Measurements from ENCODE around the gene FAM53A. TPM values are rescaled to one million over a fixed set of nuclear protein-coding genes. Genes with fewer than 3 reads are reported as not detected.

Gene FAM53A
- polyA plus RNA-seq, 2 of the 4 experiments (the other 2 are of a cell fraction) = 0.87 to 1.2 TPM

DNA sequence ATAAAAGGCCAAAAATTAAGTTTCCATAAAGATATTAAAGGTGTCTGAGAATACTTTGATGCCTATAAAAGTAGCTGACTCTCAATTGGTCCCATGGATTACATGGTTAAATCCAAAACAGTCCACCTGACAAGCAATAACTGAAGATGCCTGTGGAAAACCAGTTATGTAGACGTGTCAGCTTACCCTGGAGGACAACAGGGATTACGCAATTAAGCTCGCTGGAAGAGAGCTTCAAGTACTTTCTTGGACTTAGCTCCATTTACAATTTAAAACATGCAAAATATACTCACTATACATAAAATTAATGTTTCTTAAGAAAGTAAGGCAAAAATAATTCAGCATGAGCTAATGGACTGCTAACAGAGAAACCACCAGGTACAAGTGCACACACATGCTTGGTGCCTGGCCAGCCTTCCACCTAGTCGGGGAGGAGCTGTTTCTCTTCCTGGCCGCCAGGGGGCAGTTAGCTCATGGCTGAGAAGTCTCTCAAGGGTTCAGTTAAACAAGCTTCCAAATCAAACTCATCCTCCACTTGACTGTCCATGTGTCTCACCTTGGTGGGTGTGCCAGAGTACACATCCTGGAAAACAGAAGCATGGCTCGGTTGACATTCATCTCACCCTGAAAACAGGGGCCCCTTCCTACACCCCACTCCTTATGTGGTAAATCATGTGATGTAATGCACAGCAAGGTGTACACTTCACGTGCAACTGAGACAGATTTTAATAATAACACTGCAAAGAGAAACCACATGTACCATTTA is 9.2 kb upstream of the FAM53A start (continued):
- TF ChIP-seq, protein P1, sequence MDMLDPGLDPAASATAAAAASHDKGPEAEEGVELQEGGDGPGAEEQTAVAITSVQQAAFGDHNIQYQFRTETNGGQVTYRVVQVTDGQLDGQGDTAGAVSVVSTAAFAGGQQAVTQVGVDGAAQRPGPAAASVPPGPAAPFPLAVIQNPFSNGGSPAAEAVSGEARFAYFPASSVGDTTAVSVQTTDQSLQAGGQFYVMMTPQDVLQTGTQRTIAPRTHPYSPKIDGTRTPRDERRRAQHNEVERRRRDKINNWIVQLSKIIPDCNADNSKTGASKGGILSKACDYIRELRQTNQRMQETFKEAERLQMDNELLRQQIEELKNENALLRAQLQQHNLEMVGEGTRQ (IDR thresholded peaks at IDR 0.05) = no peak
- TF ChIP-seq RAD21 (conservative IDR thresholded peaks at IDR 0.05 in 1 of 2, IDR thresholded peaks at IDR 0.05 in 1 of 2) (peak; percentile 36 to 45), RARB (CRISPR knock-in tag; IDR thresholded peaks at IDR 0.05) (no peak), ESRRA (IDR thresholded peaks at IDR 0.05; ENCODE audit: borderline replicate concordance, low read length) (no peak), EHMT2 (IDR thresholded peaks at IDR 0.05; ENCODE audit: low read depth) (no peak), HOXB5 (CRISPR knock-in tag; IDR thresholded peaks at IDR 0.05) (no peak)

DNA sequence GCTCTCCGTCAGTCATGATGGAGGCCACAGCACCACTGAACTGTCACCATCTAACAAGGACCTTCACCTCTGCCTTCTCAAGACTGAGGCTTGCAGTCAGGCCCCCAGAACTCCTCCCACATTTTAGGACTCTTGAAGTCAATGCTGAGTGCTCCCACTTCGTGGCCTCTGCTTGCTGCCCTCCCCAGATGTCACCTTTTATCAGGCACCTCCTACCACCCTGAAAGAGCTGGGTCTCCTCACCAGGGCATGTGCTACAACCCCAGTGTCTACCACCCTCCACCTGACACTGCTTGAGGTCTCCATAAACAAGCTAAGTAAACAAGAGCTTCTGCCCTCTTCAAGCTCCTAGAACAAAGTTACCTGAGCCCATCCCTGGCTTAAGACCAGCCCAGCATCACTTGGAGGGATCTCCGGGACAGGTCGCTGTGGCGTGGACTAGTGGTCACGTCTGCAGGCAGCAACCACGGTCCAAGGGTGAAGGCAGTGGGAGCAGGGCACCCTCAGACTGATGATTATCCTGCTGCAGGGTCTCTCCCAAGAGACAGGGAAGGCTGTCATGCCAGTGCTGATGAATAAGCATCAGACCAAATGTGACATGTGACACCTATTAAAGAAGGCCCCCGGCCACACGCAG is 7.7 kb upstream of the FAM53A start:
- ATAC-seq (no peak), FAIRE-seq (no peak), DNase-seq (ENCODE audit: low read depth in 1 of 2, low spot score in 1 of 2) (no peak)
- Histone ChIP-seq H3K4me2 (no peak overlapping the region), H3K9me3 (no peaks in the 10 kb centered on the region), H3K4me1 (no peaks in the 10 kb centered on the region), H3K4me3 (no peak overlapping the region), H3K27ac (no peak overlapping the region)
- WGBS (ENCODE audit: missing lambda C conversion rate) = 78% methylated on average over 7 of the region's 9 CpGs
- ChIA-PET POLR2A (interaction anchor here (1.1 kb wide), 1 partner anchor 21 kb away, joined by 4 read pairs; the partner anchor contains the start of gene SLBP), CTCF (interaction anchor here (0.9 to 10.3 kb wide), 6 partner anchors 10 to 118 kb away, joined by 4 to 108 read pairs (median 5); no protein-coding TSS in a partner anchor)
- TF ChIP-seq JUN (IDR thresholded peaks at IDR 0.05) (no peak), RNF2 (IDR thresholded peaks at IDR 0.05; ENCODE audit: borderline replicate concordance, low read depth) (no peak), RARB (CRISPR knock-in tag; IDR thresholded peaks at IDR 0.05) (no peak), HOXA7 (CRISPR knock-in tag; IDR thresholded peaks at IDR 0.05) (no peak), HOXB5 (CRISPR knock-in tag; IDR thresholded peaks at IDR 0.05) (no peak), ZFP36 (IDR thresholded peaks at IDR 0.05; ENCODE audit: borderline replicate concordance, partially characterized antibody) (no peak), EHMT2 (IDR thresholded peaks at IDR 0.05; ENCODE audit: low read depth) (no peak), KDM5A (IDR thresholded peaks at IDR 0.05) (no peak), BHLHE40 (IDR thresholded peaks at IDR 0.05; ENCODE audit: low read depth, low read length) (no peak)
- TF ChIP-seq, protein P2, sequence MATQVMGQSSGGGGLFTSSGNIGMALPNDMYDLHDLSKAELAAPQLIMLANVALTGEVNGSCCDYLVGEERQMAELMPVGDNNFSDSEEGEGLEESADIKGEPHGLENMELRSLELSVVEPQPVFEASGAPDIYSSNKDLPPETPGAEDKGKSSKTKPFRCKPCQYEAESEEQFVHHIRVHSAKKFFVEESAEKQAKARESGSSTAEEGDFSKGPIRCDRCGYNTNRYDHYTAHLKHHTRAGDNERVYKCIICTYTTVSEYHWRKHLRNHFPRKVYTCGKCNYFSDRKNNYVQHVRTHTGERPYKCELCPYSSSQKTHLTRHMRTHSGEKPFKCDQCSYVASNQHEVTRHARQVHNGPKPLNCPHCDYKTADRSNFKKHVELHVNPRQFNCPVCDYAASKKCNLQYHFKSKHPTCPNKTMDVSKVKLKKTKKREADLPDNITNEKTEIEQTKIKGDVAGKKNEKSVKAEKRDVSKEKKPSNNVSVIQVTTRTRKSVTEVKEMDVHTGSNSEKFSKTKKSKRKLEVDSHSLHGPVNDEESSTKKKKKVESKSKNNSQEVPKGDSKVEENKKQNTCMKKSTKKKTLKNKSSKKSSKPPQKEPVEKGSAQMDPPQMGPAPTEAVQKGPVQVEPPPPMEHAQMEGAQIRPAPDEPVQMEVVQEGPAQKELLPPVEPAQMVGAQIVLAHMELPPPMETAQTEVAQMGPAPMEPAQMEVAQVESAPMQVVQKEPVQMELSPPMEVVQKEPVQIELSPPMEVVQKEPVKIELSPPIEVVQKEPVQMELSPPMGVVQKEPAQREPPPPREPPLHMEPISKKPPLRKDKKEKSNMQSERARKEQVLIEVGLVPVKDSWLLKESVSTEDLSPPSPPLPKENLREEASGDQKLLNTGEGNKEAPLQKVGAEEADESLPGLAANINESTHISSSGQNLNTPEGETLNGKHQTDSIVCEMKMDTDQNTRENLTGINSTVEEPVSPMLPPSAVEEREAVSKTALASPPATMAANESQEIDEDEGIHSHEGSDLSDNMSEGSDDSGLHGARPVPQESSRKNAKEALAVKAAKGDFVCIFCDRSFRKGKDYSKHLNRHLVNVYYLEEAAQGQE (IDR thresholded peaks at IDR 0.05) = no peak
- TF ChIP-seq, protein P3, sequence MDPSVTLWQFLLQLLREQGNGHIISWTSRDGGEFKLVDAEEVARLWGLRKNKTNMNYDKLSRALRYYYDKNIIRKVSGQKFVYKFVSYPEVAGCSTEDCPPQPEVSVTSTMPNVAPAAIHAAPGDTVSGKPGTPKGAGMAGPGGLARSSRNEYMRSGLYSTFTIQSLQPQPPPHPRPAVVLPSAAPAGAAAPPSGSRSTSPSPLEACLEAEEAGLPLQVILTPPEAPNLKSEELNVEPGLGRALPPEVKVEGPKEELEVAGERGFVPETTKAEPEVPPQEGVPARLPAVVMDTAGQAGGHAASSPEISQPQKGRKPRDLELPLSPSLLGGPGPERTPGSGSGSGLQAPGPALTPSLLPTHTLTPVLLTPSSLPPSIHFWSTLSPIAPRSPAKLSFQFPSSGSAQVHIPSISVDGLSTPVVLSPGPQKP (IDR thresholded peaks at IDR 0.05; ENCODE audit: low read depth, low read length) = no peak

DNA sequence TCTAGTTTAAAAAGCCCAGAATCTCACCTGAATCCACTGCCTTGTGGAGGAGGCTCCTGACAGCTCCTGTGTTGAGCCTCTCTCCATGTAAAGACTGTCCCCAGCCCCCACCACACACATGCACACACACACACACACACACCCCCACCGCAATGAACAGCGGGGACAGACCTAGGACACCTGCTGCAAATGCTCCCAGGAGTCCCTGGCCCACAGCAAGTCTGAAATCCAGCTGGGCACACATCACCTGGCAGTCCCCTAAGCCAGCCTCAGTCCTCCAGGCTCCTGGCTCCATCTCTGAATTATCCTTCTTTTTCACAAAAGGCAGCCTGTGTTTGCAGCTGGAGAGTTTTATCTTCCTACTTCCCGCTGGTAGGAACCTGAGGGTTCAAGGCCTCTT is 6.6 kb upstream of the FAM53A start:
- Histone ChIP-seq H3K9me3 (no peaks in the 10 kb centered on the region), H3K4me1 (no peaks in the 10 kb centered on the region), H3K27ac (no peak overlapping the region), H3K4me2 (no peak overlapping the region), H3K4me3 (no peak overlapping the region)
- DNase-seq (ENCODE audit: low read depth in 1 of 2, low spot score in 1 of 2) (no peak), FAIRE-seq (no peak), ATAC-seq (no peak)
- ChIA-PET POLR2A (interaction anchor here (1.1 kb wide), 1 partner anchor 22 kb away, joined by 4 read pairs; the partner anchor contains the start of gene SLBP), CTCF (interaction anchor here (1.5 to 10.3 kb wide), 2 partner anchors 11 to 38 kb away, joined by 5 to 108 read pairs; no protein-coding TSS in a partner anchor)
- TF ChIP-seq SMC3 (IDR thresholded peaks at IDR 0.05) = no peak
- TF ChIP-seq KDM5A (IDR thresholded peaks at IDR 0.05) = no peak
- TF ChIP-seq ZNF302 (CRISPR knock-in tag; IDR thresholded peaks at IDR 0.05) = no peak
- TF ChIP-seq, protein P4, sequence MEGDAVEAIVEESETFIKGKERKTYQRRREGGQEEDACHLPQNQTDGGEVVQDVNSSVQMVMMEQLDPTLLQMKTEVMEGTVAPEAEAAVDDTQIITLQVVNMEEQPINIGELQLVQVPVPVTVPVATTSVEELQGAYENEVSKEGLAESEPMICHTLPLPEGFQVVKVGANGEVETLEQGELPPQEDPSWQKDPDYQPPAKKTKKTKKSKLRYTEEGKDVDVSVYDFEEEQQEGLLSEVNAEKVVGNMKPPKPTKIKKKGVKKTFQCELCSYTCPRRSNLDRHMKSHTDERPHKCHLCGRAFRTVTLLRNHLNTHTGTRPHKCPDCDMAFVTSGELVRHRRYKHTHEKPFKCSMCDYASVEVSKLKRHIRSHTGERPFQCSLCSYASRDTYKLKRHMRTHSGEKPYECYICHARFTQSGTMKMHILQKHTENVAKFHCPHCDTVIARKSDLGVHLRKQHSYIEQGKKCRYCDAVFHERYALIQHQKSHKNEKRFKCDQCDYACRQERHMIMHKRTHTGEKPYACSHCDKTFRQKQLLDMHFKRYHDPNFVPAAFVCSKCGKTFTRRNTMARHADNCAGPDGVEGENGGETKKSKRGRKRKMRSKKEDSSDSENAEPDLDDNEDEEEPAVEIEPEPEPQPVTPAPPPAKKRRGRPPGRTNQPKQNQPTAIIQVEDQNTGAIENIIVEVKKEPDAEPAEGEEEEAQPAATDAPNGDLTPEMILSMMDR (IDR thresholded peaks at IDR 0.05) = no peak
- no peak for TF ChIP-seq RAD21 (conservative IDR thresholded peaks at IDR 0.05 in 1 of 2, IDR thresholded peaks at IDR 0.05 in 1 of 2)
- no peak for TF ChIP-seq HEYL (CRISPR knock-in tag; IDR thresholded peaks at IDR 0.05)
- TF ChIP-seq POLR2AphosphoS2 (conservative IDR thresholded peaks at IDR 0.05; ENCODE audit: low read length) = no peak
- no peak for TF ChIP-seq POLR2A (IDR thresholded peaks at IDR 0.05; ENCODE audit: low read length)
- no peak for TF ChIP-seq RNF2 (IDR thresholded peaks at IDR 0.05; ENCODE audit: borderline replicate concordance, low read depth)
- TF ChIP-seq CBX2 (IDR thresholded peaks at IDR 0.05; ENCODE audit: borderline replicate concordance, low read depth) = no peak
- TF ChIP-seq, protein P5, sequence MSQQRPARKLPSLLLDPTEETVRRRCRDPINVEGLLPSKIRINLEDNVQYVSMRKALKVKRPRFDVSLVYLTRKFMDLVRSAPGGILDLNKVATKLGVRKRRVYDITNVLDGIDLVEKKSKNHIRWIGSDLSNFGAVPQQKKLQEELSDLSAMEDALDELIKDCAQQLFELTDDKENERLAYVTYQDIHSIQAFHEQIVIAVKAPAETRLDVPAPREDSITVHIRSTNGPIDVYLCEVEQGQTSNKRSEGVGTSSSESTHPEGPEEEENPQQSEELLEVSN (IDR thresholded peaks at IDR 0.05; ENCODE audit: borderline replicate concordance, low read depth) = no peak
- 86% methylated on average over 3 of the region's 3 CpGs for WGBS (ENCODE audit: missing lambda C conversion rate)

All from A549 (cell line).